ENCODE data around the gene AKAP13.

DNA sequence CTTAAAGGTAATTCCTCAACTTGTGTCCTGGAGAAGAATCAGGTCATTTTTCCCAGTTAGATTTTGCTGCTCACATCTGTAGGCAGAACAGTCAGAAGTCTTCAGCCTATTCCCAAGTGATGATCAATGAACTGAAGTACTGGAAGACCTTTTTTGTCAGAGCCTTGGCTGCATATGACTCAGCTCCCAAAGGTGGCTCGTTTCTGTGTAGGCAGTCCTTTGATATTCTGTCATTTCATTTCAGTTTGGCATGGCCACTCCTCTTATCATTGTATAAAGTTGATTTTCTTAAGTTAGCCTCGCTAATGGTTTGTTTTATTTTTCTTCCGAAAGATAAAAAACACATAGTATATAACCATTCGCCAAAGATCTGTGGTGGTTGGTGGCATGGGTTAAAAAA is 323.7 kb downstream of the AKAP13 start:
- TF ChIP-seq, protein P1, sequence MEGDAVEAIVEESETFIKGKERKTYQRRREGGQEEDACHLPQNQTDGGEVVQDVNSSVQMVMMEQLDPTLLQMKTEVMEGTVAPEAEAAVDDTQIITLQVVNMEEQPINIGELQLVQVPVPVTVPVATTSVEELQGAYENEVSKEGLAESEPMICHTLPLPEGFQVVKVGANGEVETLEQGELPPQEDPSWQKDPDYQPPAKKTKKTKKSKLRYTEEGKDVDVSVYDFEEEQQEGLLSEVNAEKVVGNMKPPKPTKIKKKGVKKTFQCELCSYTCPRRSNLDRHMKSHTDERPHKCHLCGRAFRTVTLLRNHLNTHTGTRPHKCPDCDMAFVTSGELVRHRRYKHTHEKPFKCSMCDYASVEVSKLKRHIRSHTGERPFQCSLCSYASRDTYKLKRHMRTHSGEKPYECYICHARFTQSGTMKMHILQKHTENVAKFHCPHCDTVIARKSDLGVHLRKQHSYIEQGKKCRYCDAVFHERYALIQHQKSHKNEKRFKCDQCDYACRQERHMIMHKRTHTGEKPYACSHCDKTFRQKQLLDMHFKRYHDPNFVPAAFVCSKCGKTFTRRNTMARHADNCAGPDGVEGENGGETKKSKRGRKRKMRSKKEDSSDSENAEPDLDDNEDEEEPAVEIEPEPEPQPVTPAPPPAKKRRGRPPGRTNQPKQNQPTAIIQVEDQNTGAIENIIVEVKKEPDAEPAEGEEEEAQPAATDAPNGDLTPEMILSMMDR (IDR thresholded peaks at IDR 0.05), result no peak
- TF ChIP-seq POLR2A (IDR thresholded peaks at IDR 0.05), result no peak

Measured in esophagus squamous epithelium (tissue), 4 donors.